HG03520 (cell line): ENCODE results near the gene HOMER1.
"Not testable (repeated sequence)": the region's sequence is repeated elsewhere in the genome, so short reads cannot be mapped to it uniquely, and the experiment has no call there.

Source experiments
- ATAC-seq: cut with Tn5 transposase; IDR thresholded peaks from one replicate; pipeline ENCODE4 v1.9.1; 2021; ENCODE audit warnings: mild to moderate bottlenecking, moderate library complexity; ENCODE audit not compliant: unreplicated experiment

The HOMER1 gene

DNA sequence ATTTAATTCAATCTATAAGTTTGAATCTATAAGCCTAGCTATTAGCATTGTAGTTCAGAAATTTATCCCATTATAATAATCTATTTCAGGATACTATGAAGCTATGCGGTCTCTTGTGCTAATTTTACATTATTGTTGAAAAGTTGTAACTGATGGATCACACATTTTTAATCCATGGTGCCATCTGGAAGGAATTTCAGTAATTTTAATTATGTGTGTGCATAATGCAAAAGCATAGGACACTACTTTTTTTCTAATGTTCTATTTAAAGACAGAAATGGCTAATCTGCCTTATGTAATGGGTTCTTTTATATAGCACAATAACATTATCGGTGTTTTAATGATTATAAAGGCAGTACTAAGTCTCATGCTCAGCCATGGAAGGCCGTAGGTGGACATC is 90.6 kb downstream of the HOMER1 start:
- ATAC-seq: no peak

DNA sequence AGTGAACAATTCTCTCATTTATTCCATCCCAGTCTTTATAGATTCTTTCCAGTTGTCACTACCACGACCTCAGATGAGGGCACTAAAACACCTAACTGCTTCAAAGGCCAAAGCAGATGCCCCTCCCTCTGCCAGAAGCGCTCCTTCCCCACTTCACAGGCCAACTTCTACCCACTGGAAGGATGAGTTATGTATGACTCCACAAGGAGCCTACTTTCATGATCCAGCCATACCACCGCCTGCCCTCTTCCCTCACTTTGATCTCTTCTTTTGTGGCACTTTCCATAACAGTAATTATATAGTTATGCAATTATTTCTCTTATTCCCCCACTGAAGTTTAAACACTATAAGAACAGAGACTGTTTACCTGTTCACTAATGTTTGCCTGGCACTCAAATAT is 93.7 kb downstream of the HOMER1 start:
- ATAC-seq: no peak

DNA sequence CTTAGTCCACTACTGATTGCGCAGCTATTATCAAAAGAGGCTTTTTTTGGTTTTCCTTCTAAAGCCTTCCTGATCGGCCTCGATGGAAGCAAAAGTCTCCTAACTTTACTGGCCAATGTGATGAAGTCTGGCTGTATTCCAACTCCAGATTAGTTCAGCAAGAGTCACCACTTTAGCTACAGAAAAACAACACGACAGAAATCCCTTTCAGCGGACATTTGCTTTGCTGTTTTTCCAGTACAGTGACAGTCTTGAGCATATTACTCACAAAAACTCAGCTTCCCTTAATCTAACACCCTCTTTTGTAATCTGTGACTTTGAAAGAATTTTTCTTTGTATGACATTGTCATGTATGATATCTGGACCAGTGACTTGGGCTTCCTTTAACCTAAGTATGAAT is 95.7 kb downstream of the HOMER1 start:
- no peak for ATAC-seq

DNA sequence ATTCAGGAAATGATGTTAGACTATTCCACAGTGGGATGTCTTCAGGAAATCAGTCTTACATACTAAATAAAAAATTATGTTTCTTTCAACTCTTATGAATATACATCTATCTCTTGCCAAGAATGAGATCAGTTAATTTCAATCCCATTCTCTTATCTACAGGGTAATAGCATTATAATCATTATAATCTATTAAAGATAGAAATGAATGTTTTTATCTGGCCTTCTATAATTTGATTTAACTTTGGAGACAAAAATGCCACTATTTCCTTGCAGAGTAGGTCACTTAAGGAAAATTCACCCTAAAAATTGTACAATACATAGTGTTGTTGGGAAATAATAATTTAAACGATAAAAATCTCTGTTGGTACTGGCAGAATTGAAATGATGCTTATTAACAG is 96.4 kb downstream of the HOMER1 start:
- no peak for ATAC-seq

DNA sequence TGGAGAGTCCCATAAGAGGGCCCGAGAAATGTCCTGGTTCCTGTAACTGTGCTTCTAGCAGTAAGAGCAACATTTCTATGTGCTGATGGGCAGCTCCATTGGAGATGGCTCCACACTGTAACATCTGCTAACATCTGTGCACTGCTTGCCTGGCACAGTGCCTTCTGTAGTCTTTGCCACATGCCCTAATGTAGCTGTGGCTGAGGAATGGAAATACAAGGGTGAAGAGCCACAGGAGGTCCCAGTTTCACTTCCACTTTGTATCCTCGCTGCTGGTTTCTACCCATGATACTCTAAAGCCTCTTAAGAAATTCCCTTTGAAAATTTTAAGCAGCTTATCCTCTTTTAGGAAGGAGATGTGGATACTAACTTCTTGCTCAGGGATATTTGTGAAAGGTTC is 97.4 kb downstream of the HOMER1 start:
- ATAC-seq: peak; percentile 95

DNA sequence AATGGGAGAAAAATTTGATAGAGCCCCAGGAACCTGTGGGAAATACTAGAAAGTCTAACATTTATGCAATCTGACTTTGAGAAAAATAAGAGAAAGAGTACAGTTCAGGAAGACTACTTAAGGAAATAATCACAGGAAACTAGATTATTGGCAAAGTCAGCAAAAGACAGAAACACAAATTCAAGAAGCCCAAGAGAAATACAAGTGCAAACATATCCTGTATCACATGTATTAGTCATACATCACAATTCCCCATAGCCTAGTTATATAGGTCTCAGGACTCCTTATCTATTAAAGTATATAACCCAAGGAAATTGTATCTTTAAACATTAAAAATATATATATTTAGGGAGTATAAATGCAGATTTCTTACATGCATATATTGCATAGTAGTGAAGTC is 100.8 kb downstream of the HOMER1 start:
- ATAC-seq: no peak

DNA sequence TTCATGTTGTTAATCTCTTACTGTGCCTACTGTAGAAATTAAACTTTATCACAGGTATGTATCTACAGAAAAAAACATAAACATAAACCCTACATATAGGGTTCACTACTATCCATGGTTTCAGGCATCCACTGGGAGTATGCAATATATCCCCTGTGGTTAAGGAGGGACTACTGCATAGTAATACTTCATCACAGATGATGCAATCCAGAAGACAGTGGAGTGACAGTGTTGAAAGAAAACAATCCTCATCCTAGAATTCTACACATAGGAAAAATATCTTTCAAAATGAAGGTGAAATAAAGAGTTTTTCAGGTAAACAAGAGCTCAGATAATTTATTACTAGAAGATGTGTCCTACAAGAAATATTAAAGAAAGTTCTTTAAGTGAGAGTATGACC is 105.9 kb downstream of the HOMER1 start:
- ATAC-seq: no peak

DNA sequence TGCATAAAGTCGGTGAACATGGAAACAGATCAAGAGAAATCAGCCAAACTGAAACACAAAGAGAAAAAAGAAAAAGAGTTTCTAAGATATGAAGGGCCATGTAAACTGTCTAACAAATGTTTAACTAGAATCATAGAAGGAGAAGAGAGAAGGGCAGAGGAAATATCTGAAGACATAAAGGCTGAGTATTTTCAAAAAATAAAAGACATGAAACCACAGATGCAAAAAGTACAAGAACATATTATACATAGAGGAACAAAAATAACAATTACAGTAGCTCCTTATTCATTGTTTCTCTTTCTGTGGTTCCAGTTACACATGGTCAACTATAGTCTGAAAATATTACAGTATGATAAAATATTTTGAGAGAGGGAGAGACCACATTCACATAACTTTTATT is 106.3 kb downstream of the HOMER1 start:
- ATAC-seq: no peak

DNA sequence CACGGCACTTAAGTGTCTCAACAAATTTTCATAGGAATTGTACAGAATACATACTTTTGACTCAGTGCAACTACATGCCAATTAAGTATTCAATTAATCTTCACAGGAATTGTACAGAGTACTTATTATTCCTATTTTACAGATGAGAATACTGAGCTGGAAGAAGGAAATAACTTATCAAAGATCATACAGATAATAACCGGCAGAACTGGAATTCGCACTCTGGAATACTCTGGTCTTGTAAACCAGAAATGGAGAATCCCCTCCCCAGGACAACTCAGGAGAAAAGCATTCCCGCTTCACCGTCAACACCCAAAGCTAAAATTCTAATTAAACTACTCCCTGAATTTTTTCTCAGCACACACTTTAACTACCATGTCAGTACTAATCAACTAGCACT is 112.7 kb downstream of the HOMER1 start:
- no peak for ATAC-seq

DNA sequence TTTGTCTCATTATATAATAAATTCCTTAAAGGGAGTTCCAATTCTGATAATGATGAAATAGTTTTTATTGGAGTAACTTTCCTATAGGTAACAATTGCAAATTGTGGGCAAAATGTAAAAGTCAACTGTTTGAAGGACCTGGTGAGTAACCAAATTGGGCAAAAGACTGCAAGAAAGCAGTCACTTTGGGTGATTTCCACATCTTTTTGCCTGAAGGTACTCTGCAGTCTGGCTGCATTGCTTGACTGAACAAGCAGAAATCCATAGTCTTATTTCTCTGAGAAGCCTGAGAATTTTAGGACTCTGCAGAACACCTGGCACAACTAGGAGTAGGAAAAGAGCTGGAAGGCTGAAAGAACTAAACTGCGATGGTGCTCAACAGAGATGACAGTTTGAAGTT is 114.9 kb downstream of the HOMER1 start:
- ATAC-seq: no peak

DNA sequence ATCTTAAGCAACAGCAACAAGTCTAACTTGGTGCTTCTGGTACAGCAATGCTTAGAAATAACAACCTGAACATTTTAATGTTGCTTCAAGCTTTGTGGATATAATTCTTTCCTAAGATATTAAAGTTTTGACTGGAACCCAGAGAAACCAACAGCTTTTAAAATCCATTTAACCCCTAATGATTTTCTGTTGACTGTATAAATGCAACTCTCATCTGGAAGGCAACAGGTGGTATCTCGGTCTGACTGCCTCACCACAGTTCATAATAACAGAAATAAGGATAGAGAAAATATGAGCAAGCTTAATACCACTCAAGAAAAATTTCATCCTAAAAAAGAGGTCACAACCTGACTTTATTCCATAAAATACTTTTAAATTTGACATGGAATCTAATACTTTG is 116.9 kb downstream of the HOMER1 start:
- no peak for ATAC-seq

DNA sequence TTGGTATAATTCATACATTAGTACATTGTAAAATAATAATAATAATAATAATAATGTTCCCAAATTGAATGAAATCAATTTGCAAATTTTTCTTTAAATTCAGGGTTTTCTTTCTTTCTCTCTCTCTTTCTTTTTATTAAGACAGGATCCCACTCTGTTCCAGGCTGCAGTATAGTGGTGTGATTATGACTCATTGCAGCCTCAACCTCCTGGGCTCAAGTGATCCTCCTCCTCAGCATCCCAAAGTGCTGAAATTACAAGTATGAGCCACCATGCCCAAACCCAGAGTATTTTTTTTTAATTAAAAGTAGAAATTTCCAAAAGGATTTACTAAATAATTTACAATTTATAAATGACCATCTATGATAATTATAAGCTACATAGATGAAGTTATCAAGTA is 117.7 kb downstream of the HOMER1 start:
- ATAC-seq: no peak

DNA sequence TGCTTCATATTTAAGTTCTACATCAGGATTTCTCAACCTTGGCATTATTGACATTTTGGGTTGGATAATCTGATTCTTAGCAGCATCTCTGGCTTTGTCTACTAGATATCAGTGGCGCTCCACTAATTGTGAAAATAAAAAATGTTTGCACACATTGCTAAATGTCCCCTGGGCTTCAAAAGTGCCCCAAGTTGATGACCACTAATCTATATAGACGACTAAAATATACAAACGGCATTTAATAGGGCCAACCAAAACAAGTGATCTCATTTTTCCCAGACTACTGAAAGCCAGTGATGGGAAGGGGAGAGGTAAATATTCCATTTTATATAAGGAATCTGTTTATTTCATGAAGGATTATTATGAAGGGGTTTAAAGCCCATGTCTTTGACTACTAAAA is 118.6 kb downstream of the HOMER1 start:
- ATAC-seq: no peak

DNA sequence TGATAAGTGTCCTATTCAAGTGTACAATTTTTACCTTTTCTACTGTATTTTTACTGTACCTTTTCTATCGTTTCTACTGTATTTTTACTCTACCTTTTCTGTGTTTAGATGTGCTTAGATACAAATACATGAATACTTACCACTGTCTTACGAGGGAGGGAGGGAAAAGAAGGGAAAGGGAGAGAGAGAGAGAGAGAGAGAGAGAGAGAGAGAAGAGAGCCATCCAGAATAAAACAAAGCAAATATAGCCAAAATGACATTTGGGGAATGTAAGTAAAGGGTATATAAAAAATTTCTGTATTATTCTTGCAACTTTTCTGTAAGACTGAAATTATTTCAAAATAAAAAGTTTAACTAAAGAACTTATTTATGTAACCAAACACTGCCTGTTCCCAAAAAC is 121.2 kb downstream of the HOMER1 start:
- ATAC-seq: no peak

DNA sequence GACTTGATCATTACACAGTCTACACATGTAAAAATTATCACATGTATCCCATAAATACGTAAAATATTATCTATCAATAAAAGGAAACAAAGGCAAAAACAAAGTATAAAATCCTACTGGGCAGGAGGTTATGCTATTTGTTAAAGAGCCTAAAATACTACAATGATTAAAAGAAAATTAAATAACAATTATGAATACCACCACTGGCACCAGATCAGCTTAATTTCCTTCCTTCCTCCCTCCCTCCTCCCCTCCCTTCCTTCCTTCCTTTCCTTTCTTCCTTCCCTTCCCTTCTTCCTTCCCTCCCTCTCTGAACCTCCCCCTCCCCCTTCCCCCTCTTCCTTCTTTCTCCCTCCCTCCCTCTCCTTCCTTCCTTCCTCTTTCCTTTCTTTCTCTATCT is 127.3 kb downstream of the HOMER1 start:
- ATAC-seq: no peak

DNA sequence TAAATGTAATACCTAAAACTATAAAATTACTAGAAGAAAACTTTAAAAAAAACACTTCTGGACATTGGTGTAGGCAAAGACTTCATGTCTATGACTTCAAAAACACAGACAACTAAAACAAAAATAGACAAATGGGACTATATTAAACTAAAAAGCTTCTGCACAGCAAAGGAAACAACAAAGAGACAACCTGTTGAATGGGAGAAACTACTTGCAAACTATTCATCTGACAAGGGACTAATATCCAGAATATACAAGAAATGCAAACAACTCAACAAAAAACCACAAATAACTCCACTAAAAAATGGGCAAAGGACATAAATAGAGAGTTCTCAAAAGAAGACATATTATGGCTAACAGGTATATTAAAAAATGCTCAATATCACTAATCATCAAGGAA is 128.8 kb downstream of the HOMER1 start:
- not testable (repeated sequence) for ATAC-seq

DNA sequence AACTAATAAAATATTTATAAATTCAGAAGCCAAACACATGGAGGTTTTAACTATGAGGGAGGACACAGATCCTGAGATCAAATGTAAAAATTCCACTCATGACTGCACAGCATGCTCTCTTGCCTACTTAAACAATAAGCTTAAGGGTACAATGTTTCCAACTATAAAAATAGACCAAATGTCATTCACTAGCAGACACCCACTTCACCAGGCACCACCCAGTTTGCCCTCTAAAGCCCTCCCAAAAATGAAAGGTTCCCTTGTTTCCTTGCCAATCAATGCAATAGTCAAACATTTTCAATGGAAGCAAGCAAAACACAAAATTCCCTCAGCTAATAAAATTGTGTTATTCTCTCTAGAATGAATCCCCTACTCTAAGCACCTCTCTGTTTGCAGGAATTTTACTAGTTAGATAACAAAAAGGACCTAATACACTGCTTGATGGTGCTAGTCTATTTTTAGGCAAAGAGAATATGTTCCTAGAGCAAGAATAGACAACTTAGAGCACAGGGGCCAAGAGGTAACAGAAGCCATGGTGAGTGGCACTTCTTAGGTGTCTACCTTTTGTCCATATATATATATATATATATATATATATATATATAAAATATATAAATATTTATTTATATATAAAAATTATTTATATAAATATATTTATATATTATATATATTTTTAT is 135.3 kb downstream of the HOMER1 start:
- ATAC-seq: no peak

DNA sequence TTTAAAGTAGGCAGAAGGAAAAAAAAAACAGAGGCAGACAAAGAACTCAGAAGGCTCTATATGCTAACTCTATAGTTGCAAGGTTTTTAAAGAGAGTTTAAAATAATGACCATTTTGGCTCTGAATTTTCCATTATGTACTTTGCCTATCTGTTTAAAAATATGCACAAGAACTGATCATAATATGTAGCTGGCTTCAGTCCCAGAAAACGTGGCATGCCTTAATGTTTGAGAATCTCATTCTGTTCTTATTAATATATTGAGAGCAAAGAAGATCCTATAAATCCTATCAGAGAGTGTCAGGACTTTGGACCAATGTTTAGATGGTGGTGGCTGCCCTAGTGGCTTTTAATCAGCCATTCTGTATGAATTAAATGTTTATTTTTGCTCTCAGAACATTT is 156.5 kb downstream of the HOMER1 start:
- ATAC-seq: no peak

DNA sequence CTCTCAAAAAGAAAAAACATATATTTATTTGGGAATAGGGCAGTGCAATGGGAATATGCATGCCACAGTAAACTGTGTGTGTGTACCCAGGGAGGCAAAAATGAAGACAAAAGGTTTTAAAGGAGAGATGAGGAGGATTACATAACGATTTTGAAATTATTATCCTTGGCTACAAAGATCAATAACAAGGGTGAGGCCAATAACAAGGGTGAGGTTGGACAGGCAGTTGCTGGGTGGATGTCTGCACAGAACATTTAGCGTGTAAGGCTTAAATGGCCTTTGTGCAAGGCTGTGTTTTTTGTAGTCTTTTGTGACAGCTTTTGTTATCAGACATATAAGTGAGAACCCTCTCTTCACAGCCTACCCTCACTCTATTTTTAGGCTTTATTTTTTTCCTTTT is 164.1 kb downstream of the HOMER1 start:
- no peak for ATAC-seq

DNA sequence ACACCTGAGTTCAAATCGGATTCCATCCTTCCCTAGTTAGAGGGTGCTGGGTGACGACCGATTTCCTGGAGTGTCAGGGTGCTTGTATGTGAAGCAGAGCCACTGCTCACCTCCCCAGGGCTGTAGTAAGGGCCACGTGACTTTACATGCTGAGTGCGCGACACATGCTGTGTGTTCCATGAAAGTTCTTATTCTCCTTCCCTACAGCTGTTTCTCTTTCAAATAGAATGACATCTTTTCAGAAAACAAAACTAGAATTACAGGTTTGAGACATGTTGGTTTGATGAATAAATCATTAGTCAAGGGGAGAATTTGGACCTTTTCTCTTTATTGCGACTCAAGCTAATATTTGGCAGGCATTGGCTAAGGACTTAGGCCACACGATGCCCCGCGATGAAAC is 164.9 kb downstream of the HOMER1 start:
- no peak for ATAC-seq

DNA sequence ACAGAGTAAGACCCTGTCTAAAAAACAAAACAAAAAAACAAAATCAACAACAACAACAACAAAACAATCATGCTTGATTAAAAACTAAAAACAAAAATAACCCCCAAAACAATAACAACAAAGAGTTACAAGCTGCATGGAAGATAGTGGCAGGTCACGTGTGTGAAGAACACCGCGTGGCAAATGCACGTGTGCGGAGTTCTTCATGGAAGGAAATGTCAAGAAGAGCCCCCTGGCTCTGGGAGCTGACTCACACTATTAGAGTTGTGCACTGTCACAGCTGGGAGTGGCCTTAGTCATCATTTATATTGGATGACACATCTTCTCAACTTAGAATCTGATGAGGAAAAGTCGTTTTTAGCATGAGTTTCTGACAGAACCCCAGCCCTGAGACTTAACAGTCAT is 167.5 kb downstream of the HOMER1 start:
- no peak for ATAC-seq

DNA sequence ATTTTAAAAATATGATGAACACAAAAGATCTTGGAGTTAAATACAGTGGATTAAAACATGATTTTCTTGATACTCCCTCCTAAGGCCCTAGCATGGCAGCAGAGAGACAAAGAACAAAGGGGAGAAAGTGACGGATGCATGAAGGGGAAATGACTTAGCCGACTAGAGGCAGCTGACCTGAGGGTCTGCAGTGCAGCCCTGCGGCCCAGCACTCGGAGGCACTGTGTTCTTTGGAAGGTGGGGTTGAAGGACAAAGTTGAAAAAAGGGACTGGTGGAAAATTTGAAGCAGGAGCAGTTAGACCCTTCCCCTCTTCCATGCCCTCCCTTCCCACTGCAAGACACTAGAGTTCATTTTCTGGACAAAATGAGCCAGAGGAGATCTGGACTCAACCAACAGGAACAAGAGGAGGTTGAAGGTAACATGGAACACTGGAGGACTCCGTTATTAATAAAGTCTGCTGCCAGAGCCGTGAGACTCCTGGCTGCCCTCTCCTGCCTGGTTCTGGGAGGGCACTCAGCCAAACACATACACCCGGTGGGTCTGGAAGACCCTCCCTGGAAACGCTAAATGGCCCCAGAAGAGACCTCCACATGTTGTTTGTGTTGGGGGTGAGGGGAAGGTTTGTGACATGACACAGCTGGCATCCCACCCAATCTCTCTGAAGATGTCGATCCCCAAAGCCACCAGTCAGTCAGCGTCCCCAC is 179.9 kb downstream of the HOMER1 start:
- ATAC-seq: no peak

DNA sequence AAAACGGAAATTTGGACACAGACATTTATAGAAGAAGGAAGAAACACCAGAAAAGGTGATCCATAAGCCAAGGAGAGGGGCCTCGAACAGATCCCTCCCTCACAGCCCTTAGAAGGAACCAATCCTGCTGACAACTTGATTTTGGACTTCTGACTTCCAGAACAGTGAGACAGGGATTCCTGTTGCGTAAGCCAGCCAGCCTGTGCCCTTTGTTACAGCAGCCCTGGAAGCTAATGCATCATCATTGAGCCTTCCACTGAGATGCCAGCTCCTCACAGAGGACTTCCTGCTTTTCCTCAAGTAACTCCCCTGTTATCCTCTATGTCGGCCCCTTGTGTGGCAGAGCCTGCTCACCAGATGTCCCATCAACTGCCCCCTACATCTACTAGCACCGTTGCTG is 183.9 kb downstream of the HOMER1 start:
- no peak for ATAC-seq
